CD4-positive, alpha-beta T cell treated with Interleukin-15 for 4 hours (primary cell): ENCODE measurements around the gene OR51F2.
"Not testable (repeated sequence)": the region's sequence is repeated elsewhere in the genome, so short reads cannot be mapped to it uniquely, and the experiment has no call there.

Experiments used
- DNase-seq: peaks from one replicate; pipeline ENCODE4 v3.0.0-alpha.2; 2020; ENCODE audit warnings: low spot score

Gene OR51F2, protein sequence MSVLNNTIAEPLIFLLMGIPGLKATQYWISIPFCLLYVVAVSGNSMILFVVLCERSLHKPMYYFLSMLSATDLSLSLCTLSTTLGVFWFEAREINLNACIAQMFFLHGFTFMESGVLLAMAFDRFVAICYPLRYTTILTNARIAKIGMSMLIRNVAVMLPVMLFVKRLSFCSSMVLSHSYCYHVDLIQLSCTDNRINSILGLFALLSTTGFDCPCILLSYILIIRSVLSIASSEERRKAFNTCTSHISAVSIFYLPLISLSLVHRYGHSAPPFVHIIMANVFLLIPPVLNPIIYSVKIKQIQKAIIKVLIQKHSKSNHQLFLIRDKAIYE

DNA sequence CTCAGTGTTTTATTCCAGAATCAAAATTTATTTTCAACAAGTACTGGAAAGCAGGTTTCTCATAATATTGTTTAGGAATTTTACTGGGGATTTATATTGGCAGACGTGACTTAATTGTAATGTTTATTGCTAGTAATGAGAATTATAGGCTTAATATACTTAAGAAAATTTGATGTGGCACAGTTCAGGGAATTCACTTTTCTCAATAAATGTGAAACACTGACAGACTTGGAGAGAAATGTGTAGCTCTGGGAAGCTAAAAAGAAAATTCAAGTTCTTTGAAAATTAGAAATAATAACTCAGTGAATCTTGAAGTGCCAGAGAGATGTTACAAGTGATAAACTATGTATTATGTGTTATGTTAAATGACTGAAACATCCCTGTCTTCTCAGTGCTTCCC is at the start of gene OR51F2:
TSS of gene OR51F2 (plus strand) at position 301 of the 400 bp plus-strand sequence. CDS start 101 bp downstream, outside the sequence.
- DNase-seq, result no peak

DNA sequence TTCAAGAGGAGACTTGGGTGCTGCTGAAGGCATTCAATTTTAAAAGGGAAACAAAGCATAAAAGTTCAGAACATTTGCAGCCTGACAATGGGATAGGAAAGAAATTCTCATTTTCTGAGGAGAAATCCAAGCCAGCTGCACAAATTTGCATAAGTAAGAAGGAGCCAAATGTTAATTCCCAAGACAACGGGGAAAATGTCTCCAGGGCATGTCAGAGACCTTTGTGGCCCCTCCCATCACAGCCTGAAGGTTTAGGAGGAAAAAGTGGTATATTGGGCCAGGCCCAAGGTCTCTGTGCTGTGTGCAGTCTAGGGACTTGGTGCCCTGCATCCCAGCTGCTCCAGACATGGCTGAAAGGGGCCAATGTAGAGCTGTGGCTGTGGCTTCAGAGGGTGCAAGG is 38.7 kb upstream of the OR51F2 start:
- DNase-seq, result no peak

DNA sequence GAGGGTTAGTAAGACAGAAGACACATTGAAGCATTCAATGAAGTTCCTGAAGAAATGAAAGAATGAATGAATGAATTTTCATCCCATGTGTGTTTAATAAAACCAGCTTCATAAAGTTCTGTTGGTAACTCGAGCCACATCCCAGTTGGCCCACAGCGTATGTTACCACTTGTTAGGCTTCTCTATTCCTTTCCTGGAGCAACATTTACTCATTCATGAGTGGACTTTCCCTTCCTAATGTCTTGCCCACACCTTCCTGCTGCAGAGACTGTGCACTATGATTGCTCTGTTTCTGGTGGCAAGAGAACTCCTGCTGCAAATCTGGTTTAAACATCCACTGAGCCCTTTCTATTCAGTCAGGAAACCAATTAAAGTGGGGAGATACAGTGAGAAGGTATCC is 23.9 kb upstream of the OR51F2 start:
- DNase-seq, result no peak

DNA sequence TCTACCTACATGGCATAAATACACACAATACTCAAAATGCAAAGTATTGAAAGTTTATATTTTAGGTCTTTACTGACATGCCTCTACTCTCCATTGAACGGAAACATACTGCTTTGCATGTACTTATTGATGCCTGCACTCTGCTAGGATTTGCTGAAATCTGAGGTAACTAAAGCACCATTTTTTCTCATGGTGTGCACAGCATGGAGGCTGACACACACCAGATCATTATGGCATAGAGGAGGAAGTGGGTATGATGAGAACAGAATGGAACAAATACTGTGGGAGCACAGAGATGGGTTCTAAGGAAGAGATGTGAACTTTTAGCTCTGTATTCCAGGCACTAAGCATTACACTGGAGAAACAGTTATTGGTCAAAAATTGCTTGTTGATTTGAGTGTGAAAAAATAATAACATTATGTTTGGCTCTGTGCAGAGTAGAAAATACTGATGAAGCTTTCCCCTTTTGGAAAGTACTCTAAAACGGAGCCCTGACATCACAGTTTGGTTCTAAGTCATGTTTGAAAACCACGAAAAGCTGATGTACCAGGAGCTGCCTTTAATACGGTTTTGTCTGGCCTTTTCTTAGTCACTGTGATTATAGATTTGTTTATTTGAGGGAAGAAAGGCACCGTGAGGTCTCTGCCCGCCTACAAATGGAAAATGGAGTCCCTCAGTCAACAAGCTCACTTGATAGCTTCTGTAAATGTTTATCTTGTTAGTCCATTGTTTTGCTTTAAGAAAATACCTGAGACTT is 22.5 kb upstream of the OR51F2 start:
- no peak for DNase-seq

DNA sequence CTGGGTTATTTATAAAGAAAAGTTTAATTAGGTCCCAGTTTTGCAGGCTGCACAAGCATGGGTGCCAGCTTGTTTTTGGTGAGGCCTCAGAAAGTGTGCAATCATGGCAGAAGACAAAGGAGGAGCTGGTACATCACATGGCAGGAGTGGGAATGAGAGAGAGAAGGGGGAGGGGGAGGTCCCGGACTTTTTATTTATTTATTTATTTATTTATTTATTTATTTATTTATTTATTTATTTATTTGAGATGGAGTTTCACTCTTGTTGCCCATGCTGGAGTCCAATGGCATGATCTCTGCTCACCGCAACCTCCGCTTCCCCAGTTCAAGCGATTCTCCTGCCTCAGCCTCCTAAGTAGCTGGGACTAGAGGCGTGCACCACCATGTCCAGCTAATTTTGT is 19.8 kb upstream of the OR51F2 start:
- DNase-seq, result not testable (repeated sequence)

DNA sequence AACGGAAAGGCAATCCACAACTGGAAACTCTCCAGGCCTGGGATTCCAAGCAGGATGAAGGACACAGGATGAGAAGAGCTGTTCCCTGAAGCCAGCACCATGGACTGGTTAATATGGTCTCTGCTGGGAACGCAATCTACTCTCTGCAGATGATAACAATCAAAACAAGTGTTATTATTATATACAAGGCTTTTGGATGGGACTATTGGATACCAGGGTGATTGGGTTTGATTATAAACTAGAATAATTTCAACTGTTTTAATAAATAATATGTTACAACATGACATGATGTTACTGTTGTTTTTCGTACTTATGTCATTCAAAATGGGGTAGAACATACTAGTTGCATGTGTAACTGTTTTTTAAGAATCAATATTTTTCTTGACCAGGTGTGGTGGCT is 16.8 kb upstream of the OR51F2 start, which contains the start of gene OR52R1:
TSS of gene OR52R1 (minus strand) at position 101 of the 400 bp plus-strand sequence. CDS start at position 101, 0 bp downstream.
- no peak for DNase-seq

DNA sequence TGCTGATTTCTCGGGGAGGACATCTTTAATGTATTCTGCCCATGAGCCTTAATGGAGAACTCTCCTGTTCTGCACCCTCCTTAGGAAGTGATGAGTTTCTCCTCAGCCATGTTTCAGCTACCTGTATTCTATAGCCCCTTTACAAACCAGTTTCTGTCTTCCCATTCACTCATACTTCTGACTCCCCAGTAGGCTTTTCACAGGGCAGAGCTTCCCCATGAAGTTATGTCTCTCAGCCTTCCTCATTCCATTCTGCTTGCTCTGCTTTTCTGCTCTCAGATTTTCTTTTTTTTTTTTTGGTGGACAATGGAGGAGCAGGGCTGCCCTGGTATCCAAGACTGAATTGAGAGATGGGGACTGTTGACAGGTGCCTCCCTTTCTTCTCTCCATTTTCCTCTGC is 12.6 kb upstream of the OR51F2 start:
- no peak for DNase-seq

DNA sequence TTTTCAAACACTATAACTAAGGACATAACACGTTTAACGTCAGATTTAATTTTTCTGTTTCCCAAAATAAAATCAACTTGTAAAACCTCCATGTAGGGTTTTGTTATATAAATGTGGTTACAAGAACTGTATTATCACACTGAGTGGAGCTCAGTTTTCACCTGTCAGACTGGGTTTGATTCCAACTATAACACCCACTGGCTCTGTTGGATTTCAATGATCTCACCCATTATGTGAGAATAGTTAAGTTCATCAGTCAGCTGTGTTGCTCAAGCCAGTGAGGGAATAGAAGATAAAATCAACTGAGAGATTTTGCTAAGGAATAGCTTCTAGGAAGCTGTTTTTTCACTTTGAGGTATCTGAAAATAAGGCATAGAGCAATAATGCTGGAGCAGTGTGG is 11.9 kb upstream of the OR51F2 start:
- DNase-seq, result no peak

DNA sequence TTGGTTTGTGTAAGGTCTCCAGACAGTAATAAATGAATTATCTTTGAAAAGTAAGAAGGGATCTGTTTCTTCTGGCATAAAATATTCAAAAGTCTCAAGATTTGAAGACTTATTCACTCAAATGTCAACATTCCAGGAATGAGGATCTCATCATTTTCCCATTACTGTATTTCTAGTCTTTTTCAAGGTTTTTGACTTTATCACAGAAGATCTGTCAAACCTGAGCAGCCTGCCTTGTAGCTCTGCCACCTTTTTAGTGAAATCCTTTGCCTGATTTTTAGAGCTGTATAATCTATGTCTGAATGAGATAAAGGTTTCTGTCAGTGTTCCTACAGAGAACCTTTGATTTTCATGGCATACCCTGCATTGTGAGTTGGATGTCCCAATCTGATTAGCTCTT is 4.0 kb downstream of the OR51F2 start:
- no peak for DNase-seq

DNA sequence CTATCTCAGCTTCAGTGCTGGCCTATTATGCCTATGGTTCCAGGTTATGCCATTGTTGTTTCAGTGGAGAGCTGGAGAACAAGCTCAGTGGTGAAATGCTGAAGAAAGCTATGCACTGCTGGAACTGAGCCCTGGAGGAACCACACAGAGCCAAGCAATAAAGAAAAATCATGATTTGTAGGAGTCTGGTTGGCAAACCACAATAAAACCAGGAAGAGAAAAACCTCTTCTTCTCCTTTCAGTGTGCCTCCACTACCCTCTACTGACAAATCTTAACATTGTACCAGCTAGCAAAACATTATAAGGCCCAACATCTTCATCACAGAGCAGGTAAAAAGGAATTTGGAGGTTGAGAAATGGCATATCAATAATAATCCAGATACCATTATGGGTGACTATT is 5.3 kb downstream of the OR51F2 start:
- no peak for DNase-seq

DNA sequence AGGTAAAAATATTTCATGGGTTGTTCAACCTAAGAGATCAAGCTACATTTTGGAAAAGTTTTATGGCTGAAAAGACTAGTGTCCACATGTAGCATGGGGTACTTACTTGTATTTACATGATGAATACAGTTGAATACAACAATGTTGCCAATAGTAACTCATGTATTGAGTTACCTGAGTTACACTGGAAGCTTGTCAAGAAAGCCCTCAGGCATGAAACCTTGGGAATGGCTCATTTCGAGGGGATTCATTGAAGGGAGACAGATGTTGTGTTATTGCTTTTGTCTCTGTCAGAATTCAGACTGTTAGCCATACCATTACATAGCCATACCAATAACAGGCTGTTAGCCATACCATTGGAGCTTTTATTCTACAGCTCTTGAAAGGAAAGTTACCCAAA is 9.2 kb downstream of the OR51F2 start:
- DNase-seq, result no peak

DNA sequence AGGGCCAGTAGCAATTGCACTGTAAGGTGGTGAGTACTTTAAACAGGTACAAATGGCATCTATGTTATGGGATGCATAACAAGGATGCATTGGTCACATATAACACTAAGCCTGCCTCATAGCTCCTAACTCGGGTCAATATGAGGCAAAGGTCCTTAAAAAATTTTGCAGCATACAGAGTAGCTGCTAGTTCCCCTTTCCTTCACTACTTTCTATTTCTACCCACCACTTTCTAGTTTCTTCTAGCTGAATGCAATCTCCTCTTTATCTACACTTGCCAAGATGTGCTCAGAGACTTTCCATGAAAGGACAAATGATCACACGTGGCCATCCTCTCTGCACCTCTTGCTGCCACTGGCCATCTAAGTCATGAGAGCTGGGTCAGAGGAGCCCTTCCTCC is 9.8 kb downstream of the OR51F2 start:
- DNase-seq, result no peak

DNA sequence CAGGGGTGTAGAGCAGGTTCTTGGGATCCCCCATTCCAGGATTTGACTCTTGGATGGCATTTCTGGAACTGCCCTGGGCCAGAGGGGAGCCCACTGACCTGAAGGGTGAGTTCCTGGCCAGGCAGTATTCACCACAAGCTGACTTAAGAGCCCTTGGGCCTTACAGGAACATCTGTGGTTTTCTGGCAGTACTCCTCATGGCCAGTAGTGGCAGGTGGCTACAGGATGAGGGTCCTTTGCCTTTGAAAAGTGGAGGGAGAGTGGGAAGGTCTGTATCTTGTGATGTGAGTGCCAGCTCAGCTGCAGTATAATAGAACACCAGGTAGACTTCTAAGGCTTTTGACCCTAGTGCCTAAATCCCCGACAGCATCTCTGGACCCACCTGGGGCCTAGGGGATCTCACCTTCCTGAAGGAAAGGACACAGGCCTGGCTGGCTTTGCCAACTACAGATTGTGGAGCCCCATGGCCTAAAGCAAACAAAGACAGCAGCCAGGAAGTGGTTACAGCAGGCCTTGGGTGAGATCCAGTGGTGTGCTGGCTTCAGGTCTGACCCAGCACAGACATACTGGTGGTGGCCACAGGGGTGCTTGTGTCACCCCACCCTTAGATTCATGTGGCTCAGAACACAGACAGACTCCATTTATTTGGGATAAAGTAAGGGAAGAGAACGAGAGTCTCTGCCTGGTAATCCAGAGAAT is 18.9 kb downstream of the OR51F2 start:
- DNase-seq, result no peak

DNA sequence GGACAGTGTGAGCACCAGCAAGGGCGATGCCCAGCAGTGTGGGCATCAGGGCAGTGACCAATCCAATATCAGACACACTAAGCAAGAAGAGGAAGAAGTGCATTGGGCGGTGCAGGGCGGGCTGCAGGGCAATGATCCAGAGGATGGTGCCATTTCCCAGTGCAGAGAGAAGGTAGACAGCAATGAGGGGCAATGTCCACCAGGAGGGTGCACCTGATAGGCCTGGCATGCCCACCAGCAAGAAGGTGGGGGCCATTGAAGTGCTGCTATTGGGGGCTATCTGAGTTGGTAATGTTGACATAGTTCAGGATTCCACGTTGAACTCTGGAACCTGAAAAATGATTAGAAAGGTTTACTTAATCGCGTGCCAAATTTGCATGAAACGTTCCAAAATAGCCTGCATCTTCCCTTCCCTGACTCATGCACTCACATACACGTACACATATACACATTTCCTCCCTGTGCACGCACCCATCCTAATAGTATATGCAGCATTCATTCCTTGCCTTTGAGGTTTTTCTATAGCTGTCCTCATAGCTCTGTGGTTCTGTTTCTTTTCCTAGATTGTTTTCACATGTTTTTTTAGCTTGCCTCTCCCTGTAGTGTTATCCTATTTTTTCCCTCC is 27.9 kb downstream of the OR51F2 start, which contains the start of gene OR51S1:
TSS of gene OR51S1 (minus strand) at position 301 of the 625 bp plus-strand sequence. CDS start at position 301, 0 bp downstream.
- DNase-seq, result no peak

DNA sequence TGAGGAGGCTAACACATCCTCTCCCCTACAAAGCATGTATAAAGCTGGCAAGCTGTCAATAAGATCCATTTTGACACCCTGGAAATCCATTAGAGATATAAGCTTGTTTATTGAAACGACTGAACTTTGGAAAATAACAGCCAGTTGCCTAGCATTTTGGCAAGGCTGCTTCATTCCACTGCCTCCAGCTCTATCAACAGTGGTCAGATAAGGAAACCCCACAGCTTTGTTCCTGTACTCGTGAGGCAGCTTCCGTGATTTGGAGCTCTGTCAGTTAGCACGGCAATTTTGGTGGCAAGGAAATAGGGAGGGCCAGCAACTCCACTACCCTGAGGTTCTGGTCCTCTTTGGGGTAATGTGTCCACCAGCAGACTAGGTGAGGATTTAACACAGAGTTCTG is 29.9 kb downstream of the OR51F2 start:
- DNase-seq, result no peak

DNA sequence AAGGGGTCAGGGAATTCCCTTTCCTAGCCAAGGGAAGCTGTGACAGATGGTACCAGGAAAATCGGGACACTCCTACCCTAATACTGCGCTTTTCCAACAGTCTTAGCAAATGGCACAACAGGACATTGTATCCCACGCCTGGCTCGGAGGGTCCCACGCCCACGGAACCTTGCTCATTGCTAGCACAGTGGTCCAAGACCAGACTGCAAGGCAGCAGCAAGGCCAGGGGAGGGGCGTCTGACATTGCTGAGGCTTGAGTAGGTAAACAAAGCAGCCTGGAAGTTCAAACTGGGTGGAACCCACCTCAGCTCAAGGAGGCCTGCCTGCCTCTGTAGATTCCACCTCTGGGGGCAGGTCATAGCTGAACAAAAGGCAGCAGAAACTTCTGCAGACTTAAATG is 33.2 kb downstream of the OR51F2 start:
- not testable (repeated sequence) for DNase-seq

DNA sequence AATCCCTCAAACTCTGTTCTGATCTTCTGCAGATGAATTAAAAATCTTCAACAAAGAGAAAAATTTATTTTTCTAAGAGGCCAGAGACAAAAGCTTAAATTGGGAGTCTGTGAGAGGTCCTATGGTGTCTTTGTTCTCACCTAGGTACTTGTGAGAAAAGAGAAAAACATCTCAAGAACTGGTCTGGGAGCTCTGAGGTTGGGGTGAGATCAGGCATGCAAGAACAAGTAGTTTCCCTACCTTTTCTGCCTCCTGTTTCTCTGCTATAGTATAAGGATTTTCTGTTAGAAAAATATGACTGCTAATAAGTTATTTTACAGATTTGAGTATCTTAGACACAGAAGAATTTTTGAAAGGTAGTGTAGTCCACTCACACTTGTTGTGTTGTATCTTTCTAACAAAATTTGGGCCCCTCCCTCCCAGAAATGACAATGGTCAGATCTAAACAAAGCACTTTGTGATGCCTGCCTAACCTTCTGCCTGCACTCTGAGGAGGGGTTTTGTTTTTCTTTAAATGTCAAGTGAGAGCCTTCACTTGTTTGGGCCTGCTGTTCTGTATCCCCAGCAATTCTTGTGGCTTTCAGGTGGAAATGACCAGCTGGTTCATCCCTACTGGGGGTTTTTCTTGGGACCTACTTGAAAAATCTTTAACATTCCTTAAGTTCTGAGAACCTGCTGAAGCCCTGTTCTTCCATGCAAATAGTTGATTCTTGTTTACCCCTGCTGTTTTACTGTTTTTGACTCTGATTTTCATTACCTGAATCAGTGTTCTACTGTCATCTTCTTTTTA is 41.5 kb downstream of the OR51F2 start:
- DNase-seq, result no peak

DNA sequence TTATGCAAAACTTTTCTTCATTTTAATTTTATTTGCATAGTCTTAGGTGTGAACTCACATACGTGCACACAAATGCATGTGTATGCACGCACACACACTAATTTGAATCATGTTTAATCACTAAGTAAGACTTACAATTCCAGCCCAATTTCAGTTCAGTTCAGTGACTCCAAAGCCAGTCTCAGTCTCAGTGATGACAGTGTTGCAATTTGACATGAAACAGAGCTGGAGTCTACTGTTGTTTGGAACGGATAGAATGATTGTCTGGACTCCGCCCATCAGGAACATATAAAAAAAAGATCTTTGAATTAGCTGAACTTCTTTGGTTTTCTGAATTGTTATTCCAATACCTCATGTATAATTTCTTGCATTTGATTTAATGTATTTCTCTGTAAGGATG is 42.8 kb downstream of the OR51F2 start:
- no peak for DNase-seq

DNA sequence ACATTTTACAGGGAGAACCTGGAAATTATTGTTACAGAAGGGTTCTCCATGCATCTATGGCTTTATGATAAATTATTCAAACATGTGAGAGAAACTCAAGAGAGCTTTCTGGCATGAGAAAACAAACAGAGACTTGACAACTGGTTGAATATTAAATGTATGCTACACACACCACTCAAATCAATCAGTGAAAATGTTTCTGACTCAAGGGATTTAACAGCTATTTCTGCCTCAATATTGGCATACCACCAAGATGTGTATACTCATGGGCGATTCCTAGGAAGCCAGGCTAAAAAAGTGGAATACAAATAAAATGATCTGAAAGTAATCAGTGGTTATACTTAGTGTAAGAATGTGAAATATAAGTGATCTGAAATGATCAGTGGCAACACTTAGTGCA is 44.7 kb downstream of the OR51F2 start:
- no peak for DNase-seq
